HEK293T (cell line): Measurements from ENCODE around the gene SRD5A3.

Experiments
- BHLHE40 ChIP-seq: fragments of 450-650 bp; IDR thresholded peaks from 2 replicates; pipeline ENCODE4 v1.6.1; 2016; ENCODE audit warnings: mild to moderate bottlenecking, moderate library complexity, borderline replicate concordance
- CTBP1 ChIP-seq: fragments of 450-650 bp; IDR thresholded peaks from 2 replicates; pipeline ENCODE4 v1.6.1; 2016; ENCODE audit warnings: borderline replicate concordance
- FOXK2 ChIP-seq: fragments of 450-650 bp; IDR thresholded peaks from 2 replicates; pipeline ENCODE4 v1.6.1; 2016; ENCODE audit warnings: mild to moderate bottlenecking
- NFRKB ChIP-seq: fragments of 450-650 bp; IDR thresholded peaks from 2 replicates; pipeline ENCODE4 v1.6.1; 2016; ENCODE audit warnings: mild to moderate bottlenecking, moderate library complexity
- SP1 ChIP-seq: fragments of 450-650 bp; IDR thresholded peaks from 2 replicates; pipeline ENCODE4 v1.6.1; 2017
- SUZ12 ChIP-seq: fragments of 450-650 bp; IDR thresholded peaks from 2 replicates; pipeline ENCODE4 v1.6.1; 2016; ENCODE audit warnings: mild to moderate bottlenecking
- TARDBP ChIP-seq: fragments of 450-650 bp; IDR thresholded peaks from 2 replicates; pipeline ENCODE4 v1.6.1; 2016

DNA sequence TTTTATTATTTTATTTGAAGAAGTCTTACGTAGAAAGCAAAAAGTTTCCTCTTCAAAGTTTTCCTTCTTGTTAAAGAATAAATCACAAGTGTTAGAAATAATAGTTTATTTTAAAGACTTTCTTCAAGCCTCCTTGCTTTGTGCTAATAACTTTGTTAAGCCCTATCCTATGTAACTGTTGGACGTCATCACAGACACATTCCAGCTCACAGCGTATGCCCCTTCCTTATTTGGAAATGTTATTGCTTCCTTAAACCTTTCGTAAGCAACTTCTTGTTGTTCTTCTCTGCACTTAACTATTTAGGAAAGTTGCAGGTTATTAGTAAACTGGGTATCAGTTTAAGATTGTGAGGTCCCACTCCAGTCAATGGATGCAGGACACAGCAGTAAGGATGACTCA, 7.6 kb upstream of the SRD5A3 start:
- TF ChIP-seq NFRKB: no peak
- TF ChIP-seq SP1: no peak
- TF ChIP-seq CTBP1: no peak
- no peak for TF ChIP-seq BHLHE40
- TF ChIP-seq FOXK2: no peak
- no peak for TF ChIP-seq TARDBP
- TF ChIP-seq SUZ12: no peak
